WTC11 (cell line): Measurements from ENCODE around the gene CALN1. TPM values are rescaled to one million over a fixed set of nuclear protein-coding genes. Genes with fewer than 3 reads are reported as not detected.

Source experiments
- CREM ChIP-seq: sonication (generic); formaldehyde crosslinking; IDR thresholded peaks from 2 replicates; pipeline ENCODE4 v1.8.1; 2022; ENCODE audit warnings: mild to moderate bottlenecking, missing genetic modification reagents, moderate library complexity
- ELF4 ChIP-seq: sonication (generic); formaldehyde crosslinking; IDR thresholded peaks from 2 replicates; pipeline ENCODE4 v1.8.1; 2022; ENCODE audit warnings: low read depth, mild to moderate bottlenecking, moderate library complexity, missing genetic modification reagents
- ESRRA ChIP-seq: sonication (generic); formaldehyde crosslinking; IDR thresholded peaks from 2 replicates; pipeline ENCODE4 v1.8.1; 2022; ENCODE audit warnings: mild to moderate bottlenecking, missing genetic modification reagents, borderline replicate concordance
- GTF2I ChIP-seq: fragments of 250-450 bp; sonication (Bioruptor Pico); conservative IDR thresholded peaks from 2 replicates; pipeline ENCODE4 v1.4.0; 2021; ENCODE audit warnings: mild to moderate bottlenecking
- HMGA2 ChIP-seq: fragments of 250-450 bp; sonication (Bioruptor Pico); IDR thresholded peaks from 2 replicates; pipeline ENCODE4 v1.4.0; 2021; ENCODE audit warnings: mild to moderate bottlenecking, moderate library complexity
- IRF2 ChIP-seq: sonication (generic); formaldehyde crosslinking; IDR thresholded peaks from 2 replicates; pipeline ENCODE4 v1.8.0; 2022; ENCODE audit warnings: low read depth, missing genetic modification reagents, borderline replicate concordance
- KAT7 ChIP-seq: sonication (generic); formaldehyde crosslinking; IDR thresholded peaks from 2 replicates; pipeline ENCODE4 v1.8.1; 2023; ENCODE audit warnings: missing genetic modification reagents, mild to moderate bottlenecking, borderline replicate concordance
- NFATC4 ChIP-seq: fragments of 250-450 bp; sonication (Bioruptor Pico); IDR thresholded peaks from 2 replicates; pipeline ENCODE4 v1.9.0; 2021; ENCODE audit warnings: mild to moderate bottlenecking
- NR3C1 ChIP-seq: sonication (generic); formaldehyde crosslinking; conservative IDR thresholded peaks from 2 replicates; pipeline ENCODE4 v1.8.1; 2023; ENCODE audit warnings: low read depth, mild to moderate bottlenecking, missing genetic modification reagents
- PRRX2 ChIP-seq: fragments of 250-450 bp; sonication (Bioruptor Pico); IDR thresholded peaks from 2 replicates; pipeline ENCODE4 v1.8.0; 2021; ENCODE audit warnings: mild to moderate bottlenecking
- SMAD4 ChIP-seq: sonication (generic); formaldehyde crosslinking; IDR thresholded peaks from 2 replicates; pipeline ENCODE4 v1.8.0; 2022; ENCODE audit warnings: mild to moderate bottlenecking, missing genetic modification reagents
- TCF7 ChIP-seq: sonication (generic); formaldehyde crosslinking; IDR thresholded peaks from 2 replicates; pipeline ENCODE4 v1.8.0; 2022; ENCODE audit warnings: mild to moderate bottlenecking, low read depth, missing genetic modification reagents, moderate library complexity
- TEAD1 ChIP-seq: sonication (generic); formaldehyde crosslinking; IDR thresholded peaks from 2 replicates; pipeline ENCODE4 v1.8.0; 2022; ENCODE audit warnings: mild to moderate bottlenecking, missing genetic modification reagents
- TP53 ChIP-seq: sonication (generic); formaldehyde crosslinking; IDR thresholded peaks from 2 replicates; pipeline ENCODE4 v1.8.1; 2023; ENCODE audit warnings: mild to moderate bottlenecking, missing genetic modification reagents
- ZNF138 ChIP-seq: sonication (generic); formaldehyde crosslinking; conservative IDR thresholded peaks from 2 replicates; pipeline ENCODE4 v1.8.1; 2022; ENCODE audit warnings: mild to moderate bottlenecking, moderate library complexity, missing genetic modification reagents
- ZNF317 ChIP-seq: sonication (generic); formaldehyde crosslinking; IDR thresholded peaks from 2 replicates; pipeline ENCODE4 v1.8.1; 2023; ENCODE audit warnings: low read depth, mild to moderate bottlenecking, moderate library complexity, missing genetic modification reagents, borderline replicate concordance
- total RNA-seq: library from RNA; stranded (reverse); gene quantifications from 3 replicates; pipeline ENCODE4 v1.2.3, GENCODE V29; 2021
- TF ChIP-seq, protein P1 (sequence below): sonication (generic); formaldehyde crosslinking; IDR thresholded peaks from 2 replicates; pipeline ENCODE4 v1.8.0; 2022; ENCODE audit warnings: missing genetic modification reagents
- TF ChIP-seq, protein P2 (sequence below): fragments of 250-450 bp; sonication (Bioruptor Pico); IDR thresholded peaks from 2 replicates; pipeline ENCODE4 v1.8.0; 2021; ENCODE audit warnings: mild to moderate bottlenecking
- TF ChIP-seq, protein P3 (sequence below): fragments of 250-450 bp; sonication (Bioruptor Pico); conservative IDR thresholded peaks from 2 replicates; pipeline ENCODE4 v1.9.0; 2021; ENCODE audit warnings: mild to moderate bottlenecking
- TF ChIP-seq, protein P4 (sequence below): sonication (generic); formaldehyde crosslinking; IDR thresholded peaks from 2 replicates; pipeline ENCODE4 v1.8.1; 2023; ENCODE audit warnings: mild to moderate bottlenecking, missing genetic modification reagents
- TF ChIP-seq, protein P5 (sequence below): sonication (generic); formaldehyde crosslinking; IDR thresholded peaks from 2 replicates; pipeline ENCODE4 v1.8.1; 2022; ENCODE audit warnings: mild to moderate bottlenecking, missing genetic modification reagents, moderate library complexity, borderline replicate concordance
- TF ChIP-seq, protein P6 (sequence below): sonication (generic); formaldehyde crosslinking; IDR thresholded peaks from 2 replicates; pipeline ENCODE4 v1.8.0; 2023; ENCODE audit warnings: missing genetic modification reagents, mild to moderate bottlenecking, borderline replicate concordance
- TF ChIP-seq, protein P7 (sequence below): fragments of 250-450 bp; sonication (Bioruptor Pico); IDR thresholded peaks from 2 replicates; pipeline ENCODE4 v1.9.0; 2021; ENCODE audit warnings: moderate library complexity, mild to moderate bottlenecking, inconsistent platforms, borderline replicate concordance

CALN1 gene
- total RNA-seq, 1 experiment from 2014 or later = 10.5 TPM

DNA sequence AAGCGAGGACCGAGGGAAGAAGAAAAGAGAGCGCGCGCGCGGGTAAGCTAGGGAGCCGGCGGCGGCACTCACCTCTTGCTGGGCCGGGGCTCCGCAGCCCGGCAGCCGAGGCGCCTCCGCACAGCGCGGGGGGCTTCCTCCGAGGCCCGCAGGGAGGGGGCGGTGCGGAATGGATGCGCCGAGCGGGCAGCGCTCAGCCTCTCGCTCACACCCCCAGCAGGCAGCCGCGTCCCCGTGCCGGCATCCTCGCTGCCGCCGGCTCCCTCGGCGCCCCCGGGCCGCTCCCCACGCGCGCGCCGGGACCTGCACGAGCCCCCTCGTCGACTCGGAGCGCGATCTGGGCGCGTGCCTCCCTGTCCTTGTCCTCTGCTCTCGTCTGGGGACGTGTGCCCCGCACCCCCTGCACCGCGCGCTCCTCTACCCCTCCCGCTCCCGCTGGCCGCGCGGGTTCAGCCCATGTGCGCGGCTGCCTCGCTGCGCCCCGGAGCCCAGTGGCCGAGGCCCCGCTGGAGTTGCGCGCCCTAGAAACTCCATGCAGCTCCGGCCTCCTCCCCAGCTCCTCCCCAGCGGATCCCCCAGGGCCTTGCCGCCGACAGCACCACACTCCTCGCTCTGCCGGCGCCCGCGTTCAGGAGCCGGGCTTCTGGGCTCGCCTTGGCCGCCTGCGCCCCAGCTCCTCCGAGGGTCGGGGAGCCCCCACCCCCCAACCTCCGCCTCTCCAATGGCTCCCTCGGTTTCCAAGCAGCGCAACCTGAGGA is 75.3 kb downstream of the CALN1 start (continued):
- TF ChIP-seq, protein P1, sequence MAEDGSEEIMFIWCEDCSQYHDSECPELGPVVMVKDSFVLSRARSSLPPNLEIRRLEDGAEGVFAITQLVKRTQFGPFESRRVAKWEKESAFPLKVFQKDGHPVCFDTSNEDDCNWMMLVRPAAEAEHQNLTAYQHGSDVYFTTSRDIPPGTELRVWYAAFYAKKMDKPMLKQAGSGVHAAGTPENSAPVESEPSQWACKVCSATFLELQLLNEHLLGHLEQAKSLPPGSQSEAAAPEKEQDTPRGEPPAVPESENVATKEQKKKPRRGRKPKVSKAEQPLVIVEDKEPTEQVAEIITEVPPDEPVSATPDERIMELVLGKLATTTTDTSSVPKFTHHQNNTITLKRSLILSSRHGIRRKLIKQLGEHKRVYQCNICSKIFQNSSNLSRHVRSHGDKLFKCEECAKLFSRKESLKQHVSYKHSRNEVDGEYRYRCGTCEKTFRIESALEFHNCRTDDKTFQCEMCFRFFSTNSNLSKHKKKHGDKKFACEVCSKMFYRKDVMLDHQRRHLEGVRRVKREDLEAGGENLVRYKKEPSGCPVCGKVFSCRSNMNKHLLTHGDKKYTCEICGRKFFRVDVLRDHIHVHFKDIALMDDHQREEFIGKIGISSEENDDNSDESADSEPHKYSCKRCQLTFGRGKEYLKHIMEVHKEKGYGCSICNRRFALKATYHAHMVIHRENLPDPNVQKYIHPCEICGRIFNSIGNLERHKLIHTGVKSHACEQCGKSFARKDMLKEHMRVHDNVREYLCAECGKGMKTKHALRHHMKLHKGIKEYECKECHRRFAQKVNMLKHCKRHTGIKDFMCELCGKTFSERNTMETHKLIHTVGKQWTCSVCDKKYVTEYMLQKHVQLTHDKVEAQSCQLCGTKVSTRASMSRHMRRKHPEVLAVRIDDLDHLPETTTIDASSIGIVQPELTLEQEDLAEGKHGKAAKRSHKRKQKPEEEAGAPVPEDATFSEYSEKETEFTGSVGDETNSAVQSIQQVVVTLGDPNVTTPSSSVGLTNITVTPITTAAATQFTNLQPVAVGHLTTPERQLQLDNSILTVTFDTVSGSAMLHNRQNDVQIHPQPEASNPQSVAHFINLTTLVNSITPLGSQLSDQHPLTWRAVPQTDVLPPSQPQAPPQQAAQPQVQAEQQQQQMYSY = peak; percentile 33; the same call in 1 of the 2 replicates
- TF ChIP-seq, protein P2, sequence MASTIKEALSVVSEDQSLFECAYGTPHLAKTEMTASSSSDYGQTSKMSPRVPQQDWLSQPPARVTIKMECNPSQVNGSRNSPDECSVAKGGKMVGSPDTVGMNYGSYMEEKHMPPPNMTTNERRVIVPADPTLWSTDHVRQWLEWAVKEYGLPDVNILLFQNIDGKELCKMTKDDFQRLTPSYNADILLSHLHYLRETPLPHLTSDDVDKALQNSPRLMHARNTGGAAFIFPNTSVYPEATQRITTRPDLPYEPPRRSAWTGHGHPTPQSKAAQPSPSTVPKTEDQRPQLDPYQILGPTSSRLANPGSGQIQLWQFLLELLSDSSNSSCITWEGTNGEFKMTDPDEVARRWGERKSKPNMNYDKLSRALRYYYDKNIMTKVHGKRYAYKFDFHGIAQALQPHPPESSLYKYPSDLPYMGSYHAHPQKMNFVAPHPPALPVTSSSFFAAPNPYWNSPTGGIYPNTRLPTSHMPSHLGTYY (CRISPR knock-in tag) = no peak
- no peak for TF ChIP-seq HMGA2
- TF ChIP-seq, protein P3, sequence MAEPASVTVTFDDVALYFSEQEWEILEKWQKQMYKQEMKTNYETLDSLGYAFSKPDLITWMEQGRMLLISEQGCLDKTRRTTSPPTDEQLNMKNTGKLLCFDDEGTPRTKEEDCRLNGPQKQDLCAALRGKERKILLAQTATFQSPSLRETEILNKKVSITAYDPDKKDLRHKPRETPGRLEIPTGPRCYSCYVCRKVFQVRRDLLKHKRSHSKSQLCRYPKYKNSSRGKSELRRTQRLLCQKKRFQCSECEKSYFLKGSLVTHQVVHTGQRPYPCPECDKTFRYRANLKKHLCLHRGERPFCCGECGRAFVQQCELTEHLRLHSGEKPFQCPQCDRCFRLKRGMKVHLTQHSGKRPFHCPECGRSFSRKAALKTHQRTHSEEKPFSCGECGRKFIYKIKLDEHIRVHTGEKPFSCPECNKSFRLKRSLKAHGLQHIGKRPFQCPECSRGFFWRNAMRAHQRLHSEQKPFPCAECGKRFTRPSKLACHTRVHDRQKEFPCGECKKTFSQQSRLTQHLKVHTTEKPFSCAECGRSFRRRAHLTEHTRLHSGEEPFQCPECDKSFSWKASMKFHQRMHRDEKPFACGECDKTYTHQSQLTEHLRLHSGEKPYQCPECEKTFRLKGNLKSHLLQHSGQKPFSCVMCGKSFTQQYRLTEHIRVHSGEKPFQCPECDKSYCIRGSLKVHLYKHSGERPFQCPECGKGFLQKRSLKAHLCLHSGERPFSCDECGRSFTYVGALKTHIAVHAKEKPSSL (CRISPR knock-in tag) = no peak
- no peak for TF ChIP-seq NR3C1 (CRISPR knock-in tag)
- TF ChIP-seq TP53 = 0 out of 2 replicates have a peak, but pooled peaks have one; percentile 11
- TF ChIP-seq NFATC4 = no peak
- peak; percentile 41; the same call in 1 of the 2 replicates for TF ChIP-seq ESRRA (CRISPR knock-in tag)
- TF ChIP-seq, protein P4, sequence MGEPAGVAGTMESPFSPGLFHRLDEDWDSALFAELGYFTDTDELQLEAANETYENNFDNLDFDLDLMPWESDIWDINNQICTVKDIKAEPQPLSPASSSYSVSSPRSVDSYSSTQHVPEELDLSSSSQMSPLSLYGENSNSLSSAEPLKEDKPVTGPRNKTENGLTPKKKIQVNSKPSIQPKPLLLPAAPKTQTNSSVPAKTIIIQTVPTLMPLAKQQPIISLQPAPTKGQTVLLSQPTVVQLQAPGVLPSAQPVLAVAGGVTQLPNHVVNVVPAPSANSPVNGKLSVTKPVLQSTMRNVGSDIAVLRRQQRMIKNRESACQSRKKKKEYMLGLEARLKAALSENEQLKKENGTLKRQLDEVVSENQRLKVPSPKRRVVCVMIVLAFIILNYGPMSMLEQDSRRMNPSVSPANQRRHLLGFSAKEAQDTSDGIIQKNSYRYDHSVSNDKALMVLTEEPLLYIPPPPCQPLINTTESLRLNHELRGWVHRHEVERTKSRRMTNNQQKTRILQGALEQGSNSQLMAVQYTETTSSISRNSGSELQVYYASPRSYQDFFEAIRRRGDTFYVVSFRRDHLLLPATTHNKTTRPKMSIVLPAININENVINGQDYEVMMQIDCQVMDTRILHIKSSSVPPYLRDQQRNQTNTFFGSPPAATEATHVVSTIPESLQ (CRISPR knock-in tag) = no peak
- no peak for TF ChIP-seq KAT7
- TF ChIP-seq, protein P5, sequence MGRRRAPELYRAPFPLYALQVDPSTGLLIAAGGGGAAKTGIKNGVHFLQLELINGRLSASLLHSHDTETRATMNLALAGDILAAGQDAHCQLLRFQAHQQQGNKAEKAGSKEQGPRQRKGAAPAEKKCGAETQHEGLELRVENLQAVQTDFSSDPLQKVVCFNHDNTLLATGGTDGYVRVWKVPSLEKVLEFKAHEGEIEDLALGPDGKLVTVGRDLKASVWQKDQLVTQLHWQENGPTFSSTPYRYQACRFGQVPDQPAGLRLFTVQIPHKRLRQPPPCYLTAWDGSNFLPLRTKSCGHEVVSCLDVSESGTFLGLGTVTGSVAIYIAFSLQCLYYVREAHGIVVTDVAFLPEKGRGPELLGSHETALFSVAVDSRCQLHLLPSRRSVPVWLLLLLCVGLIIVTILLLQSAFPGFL = no peak
- TF ChIP-seq CREM (CRISPR knock-in tag) = no peak
- TF ChIP-seq ELF4 = 0 out of 2 replicates have a peak, but pooled peaks have one; percentile 45
- TF ChIP-seq TEAD1 (CRISPR knock-in tag) = no peak
- TF ChIP-seq TCF7 (CRISPR knock-in tag) = peak; percentile 67; the same call in 1 of the 2 replicates
- TF ChIP-seq PRRX2 = no peak
- TF ChIP-seq, protein P6, sequence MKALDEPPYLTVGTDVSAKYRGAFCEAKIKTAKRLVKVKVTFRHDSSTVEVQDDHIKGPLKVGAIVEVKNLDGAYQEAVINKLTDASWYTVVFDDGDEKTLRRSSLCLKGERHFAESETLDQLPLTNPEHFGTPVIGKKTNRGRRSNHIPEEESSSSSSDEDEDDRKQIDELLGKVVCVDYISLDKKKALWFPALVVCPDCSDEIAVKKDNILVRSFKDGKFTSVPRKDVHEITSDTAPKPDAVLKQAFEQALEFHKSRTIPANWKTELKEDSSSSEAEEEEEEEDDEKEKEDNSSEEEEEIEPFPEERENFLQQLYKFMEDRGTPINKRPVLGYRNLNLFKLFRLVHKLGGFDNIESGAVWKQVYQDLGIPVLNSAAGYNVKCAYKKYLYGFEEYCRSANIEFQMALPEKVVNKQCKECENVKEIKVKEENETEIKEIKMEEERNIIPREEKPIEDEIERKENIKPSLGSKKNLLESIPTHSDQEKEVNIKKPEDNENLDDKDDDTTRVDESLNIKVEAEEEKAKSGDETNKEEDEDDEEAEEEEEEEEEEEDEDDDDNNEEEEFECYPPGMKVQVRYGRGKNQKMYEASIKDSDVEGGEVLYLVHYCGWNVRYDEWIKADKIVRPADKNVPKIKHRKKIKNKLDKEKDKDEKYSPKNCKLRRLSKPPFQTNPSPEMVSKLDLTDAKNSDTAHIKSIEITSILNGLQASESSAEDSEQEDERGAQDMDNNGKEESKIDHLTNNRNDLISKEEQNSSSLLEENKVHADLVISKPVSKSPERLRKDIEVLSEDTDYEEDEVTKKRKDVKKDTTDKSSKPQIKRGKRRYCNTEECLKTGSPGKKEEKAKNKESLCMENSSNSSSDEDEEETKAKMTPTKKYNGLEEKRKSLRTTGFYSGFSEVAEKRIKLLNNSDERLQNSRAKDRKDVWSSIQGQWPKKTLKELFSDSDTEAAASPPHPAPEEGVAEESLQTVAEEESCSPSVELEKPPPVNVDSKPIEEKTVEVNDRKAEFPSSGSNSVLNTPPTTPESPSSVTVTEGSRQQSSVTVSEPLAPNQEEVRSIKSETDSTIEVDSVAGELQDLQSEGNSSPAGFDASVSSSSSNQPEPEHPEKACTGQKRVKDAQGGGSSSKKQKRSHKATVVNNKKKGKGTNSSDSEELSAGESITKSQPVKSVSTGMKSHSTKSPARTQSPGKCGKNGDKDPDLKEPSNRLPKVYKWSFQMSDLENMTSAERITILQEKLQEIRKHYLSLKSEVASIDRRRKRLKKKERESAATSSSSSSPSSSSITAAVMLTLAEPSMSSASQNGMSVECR = no peak
- TF ChIP-seq, protein P7, sequence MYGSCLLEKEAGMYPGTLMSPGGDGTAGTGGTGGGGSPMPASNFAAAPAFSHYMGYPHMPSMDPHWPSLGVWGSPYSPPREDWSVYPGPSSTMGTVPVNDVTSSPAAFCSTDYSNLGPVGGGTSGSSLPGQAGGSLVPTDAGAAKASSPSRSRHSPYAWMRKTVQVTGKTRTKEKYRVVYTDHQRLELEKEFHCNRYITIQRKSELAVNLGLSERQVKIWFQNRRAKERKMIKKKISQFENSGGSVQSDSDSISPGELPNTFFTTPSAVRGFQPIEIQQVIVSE (CRISPR knock-in tag) = no peak
- no peak for TF ChIP-seq ZNF138 (CRISPR knock-in tag)
- TF ChIP-seq SMAD4 (CRISPR knock-in tag) = no peak
- no peak for TF ChIP-seq IRF2 (CRISPR knock-in tag)
- TF ChIP-seq GTF2I (CRISPR knock-in tag) = no peak
- TF ChIP-seq ZNF317 = no peak
